ENCODE results near the gene SPG21.
"Not testable (repeated sequence)": the region's sequence is repeated elsewhere in the genome, so short reads cannot be mapped to it uniquely, and the experiment has no call there.

Gene SPG21

GRCh38 chr15:64989416-64990167, at the start of gene SPG21:
TSS of gene SPG21 (minus strand) at chr15:64989914. CDS start at chr15:64983569, 6,345 bp downstream.
- DNase-seq (ENCODE audit: low spot score), result peak; percentile 99

GRCh38 chr15:65038836-65039235, 49.1 kb upstream of the SPG21 start:
- no peak for DNase-seq (ENCODE audit: low spot score)

- no peak for DNase-seq (ENCODE audit: low spot score)
Measured at GRCh38 chr15:65038428-65038827, 48.7 kb upstream of the SPG21 start.

- no peak for DNase-seq (ENCODE audit: low spot score)
Measured at GRCh38 chr15:65037309-65037708, 47.6 kb upstream of the SPG21 start.

GRCh38 chr15:65034719-65035118, 45.0 kb upstream of the SPG21 start:
- DNase-seq (ENCODE audit: low spot score), result no peak

- peak; percentile 63 for DNase-seq (ENCODE audit: low spot score)
Measured at GRCh38 chr15:65033659-65034269, 44.0 kb upstream of the SPG21 start.

GRCh38 chr15:65032801-65033537, 43.3 kb upstream of the SPG21 start:
- peak; percentile 61 for DNase-seq (ENCODE audit: low spot score)

GRCh38 chr15:65029736-65030208, 40.1 kb upstream of the SPG21 start:
- DNase-seq (ENCODE audit: low spot score), result no peak

- peak; percentile 100 for DNase-seq (ENCODE audit: low spot score)
Measured at GRCh38 chr15:65028921-65029735, 39.4 kb upstream of the SPG21 start, which contains the start of gene MTFMT. TSS of gene MTFMT (minus strand) at chr15:65029639. CDS start at chr15:65029613, 26 bp downstream.

- DNase-seq (ENCODE audit: low spot score), result no peak
Measured at GRCh38 chr15:65028338-65028737, 38.6 kb upstream of the SPG21 start.

- DNase-seq (ENCODE audit: low spot score), result no peak
Measured at GRCh38 chr15:65027593-65027992, 37.9 kb upstream of the SPG21 start.

GRCh38 chr15:65026756-65027155, 37.0 kb upstream of the SPG21 start:
- DNase-seq (ENCODE audit: low spot score), result no peak

GRCh38 chr15:65021488-65021887, 31.8 kb upstream of the SPG21 start:
- DNase-seq (ENCODE audit: low spot score), result no peak

GRCh38 chr15:65020419-65020818, 30.7 kb upstream of the SPG21 start:
- no peak for DNase-seq (ENCODE audit: low spot score)

- DNase-seq (ENCODE audit: low spot score), result not testable (repeated sequence)
Measured at GRCh38 chr15:65011198-65011597, 21.5 kb upstream of the SPG21 start.

- DNase-seq (ENCODE audit: low spot score), result no peak
Measured at GRCh38 chr15:65008983-65009382, 19.3 kb upstream of the SPG21 start.

GRCh38 chr15:65006876-65007275, 17.2 kb upstream of the SPG21 start:
- DNase-seq (ENCODE audit: low spot score), result no peak

- DNase-seq (ENCODE audit: low spot score), result no peak
Measured at GRCh38 chr15:65004993-65005392, 15.3 kb upstream of the SPG21 start.

GRCh38 chr15:64997745-64998375, 8.1 kb upstream of the SPG21 start:
- no peak for DNase-seq (ENCODE audit: low spot score)

- DNase-seq (ENCODE audit: low spot score), result no peak
Measured at GRCh38 chr15:64997066-64997465, 7.4 kb upstream of the SPG21 start.

- DNase-seq (ENCODE audit: low spot score), result no peak
Measured at GRCh38 chr15:64993290-64993689, 3.6 kb upstream of the SPG21 start.
